Measurements from ENCODE around the gene XPR1. TPM values are rescaled to one million over a fixed set of nuclear protein-coding genes. Genes with fewer than 3 reads are reported as not detected.
A peak's percentile ranks its signal among the peaks of the same experiment; 100 is the strongest.

XPR1 gene
- total RNA-seq, 1 donor from 2014 or later = 12.0 TPM

DNA sequence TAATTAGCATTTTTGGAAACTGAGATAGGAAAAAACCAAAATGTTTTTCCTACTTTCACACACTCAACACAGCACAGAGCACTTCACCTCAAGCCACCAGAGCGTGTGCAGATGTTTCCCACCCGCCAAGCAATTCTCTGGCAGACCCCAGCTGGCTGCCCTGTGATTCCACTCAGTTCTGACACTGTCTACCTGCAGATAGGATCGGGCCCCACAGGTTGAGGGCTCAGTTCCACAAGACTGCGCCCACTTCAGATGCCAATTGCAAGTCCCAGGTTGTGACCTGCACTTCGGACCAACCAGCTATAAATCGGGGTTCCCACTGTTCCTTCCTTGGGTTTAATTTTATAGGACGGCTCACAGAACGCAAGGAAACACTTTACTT, 290.8 kb downstream of the XPR1 start:
- H3K27me3 ChIP-seq = no peaks in the 10 kb centered on the region
- peaks cover 36% of the 10 kb centered on the region for H3K4me1 ChIP-seq
- no peak for DNase-seq (ENCODE audit: extremely low spot score in 2 of 2)
- no peaks in the 10 kb centered on the region for H3K9me3 ChIP-seq
- intact Hi-C loops (cut with DNase I) = no loop called here
- H3K36me3 ChIP-seq = peaks cover 0 to 11% of the 10 kb centered on the region in 2 donors
- no peak overlapping the region for H3K4me3 ChIP-seq
- no peak for TF ChIP-seq CTCF (IDR thresholded peaks at IDR 0.05)
- no peak for TF ChIP-seq POLR2A (IDR thresholded peaks at IDR 0.05)
- no peak for TF ChIP-seq POLR2AphosphoS5 (IDR thresholded peaks at IDR 0.05; ENCODE audit: insufficient read depth in 1 of 2, low read depth in 1 of 2)
- no peak overlapping the region for H3K27ac ChIP-seq

- no peak overlapping the region for H3K4me3 ChIP-seq
- H3K4me1 ChIP-seq = peaks cover 42% of the 10 kb centered on the region
- no peak for DNase-seq (ENCODE audit: extremely low spot score in 2 of 2)
- no peaks in the 10 kb centered on the region for H3K9me3 ChIP-seq
- H3K27ac ChIP-seq = no peak overlapping the region
- no peak for TF ChIP-seq CTCF (IDR thresholded peaks at IDR 0.05)
- TF ChIP-seq POLR2AphosphoS5 (IDR thresholded peaks at IDR 0.05; ENCODE audit: insufficient read depth in 1 of 2, low read depth in 1 of 2) = no peak
- no peak for TF ChIP-seq POLR2A (IDR thresholded peaks at IDR 0.05)
- peaks cover 0 to 6% of the 10 kb centered on the region in 2 donors for H3K36me3 ChIP-seq
- intact Hi-C loops (cut with DNase I) = no loop called here
- no peaks in the 10 kb centered on the region for H3K27me3 ChIP-seq
Measured at GRCh38 chr1:180923021-180923841, 291.4 kb downstream of the XPR1 start.

GRCh38 chr1:180923887-180924286, 292.1 kb downstream of the XPR1 start:
- Histone ChIP-seq H3K27me3 (no peaks in the 10 kb centered on the region), H3K4me3 (no peak overlapping the region), H3K36me3 (no peaks in the 10 kb centered on the region), H3K9me3 (no peaks in the 10 kb centered on the region), H3K27ac (no peak overlapping the region), H3K4me1 (peaks cover 47% of the 10 kb centered on the region)
- TF ChIP-seq POLR2A (IDR thresholded peaks at IDR 0.05) (no peak), CTCF (IDR thresholded peaks at IDR 0.05) (no peak), POLR2AphosphoS5 (IDR thresholded peaks at IDR 0.05; ENCODE audit: insufficient read depth in 1 of 2, low read depth in 1 of 2) (no peak)
- intact Hi-C loops (cut with DNase I) = no loop called here
- no peak for DNase-seq (ENCODE audit: extremely low spot score in 2 of 2)

- intact Hi-C loops (cut with DNase I) = no loop called here
- Histone ChIP-seq H3K4me3 (no peak overlapping the region), H3K9me3 (no peaks in the 10 kb centered on the region), H3K27me3 (no peaks in the 10 kb centered on the region), H3K27ac (no peak overlapping the region), H3K36me3 (peaks cover 0 to 4% of the 10 kb centered on the region in 2 donors), H3K4me1 (peaks cover 47% of the 10 kb centered on the region)
- no peak for TF ChIP-seq POLR2AphosphoS5 (IDR thresholded peaks at IDR 0.05; ENCODE audit: insufficient read depth in 1 of 2, low read depth in 1 of 2)
- no peak for TF ChIP-seq CTCF (IDR thresholded peaks at IDR 0.05)
- no peak for TF ChIP-seq POLR2A (IDR thresholded peaks at IDR 0.05)
- DNase-seq (ENCODE audit: extremely low spot score in 2 of 2) = no peak
Measured at GRCh38 chr1:180924939-180925338, 293.1 kb downstream of the XPR1 start.

GRCh38 chr1:180925471-180926051, 293.7 kb downstream of the XPR1 start:
- Histone ChIP-seq H3K27me3 (no peaks in the 10 kb centered on the region), H3K36me3 (peaks cover 0 to 4% of the 10 kb centered on the region in 2 donors), H3K4me3 (no peak overlapping the region), H3K4me1 (peaks cover 47% of the 10 kb centered on the region), H3K27ac (peak overlapping the region; percentile 47), H3K9me3 (no peaks in the 10 kb centered on the region)
- DNase-seq (ENCODE audit: extremely low spot score in 2 of 2) = no peak
- intact Hi-C loops (cut with DNase I) = no loop called here
- TF ChIP-seq POLR2A (IDR thresholded peaks at IDR 0.05) (no peak), CTCF (IDR thresholded peaks at IDR 0.05) (no peak), POLR2AphosphoS5 (IDR thresholded peaks at IDR 0.05; ENCODE audit: insufficient read depth in 1 of 2, low read depth in 1 of 2) (no peak)
